ENCODE results near the gene GINM1.

GINM1 gene

GRCh38 chr6:149565527-149566409 lies at the start of gene GINM1:
Gene GINM1 (plus strand): TSS chr6:149566375. CDS start chr6:149566415, 40 bp downstream.
- peak; percentile 88 for DNase-seq

GRCh38 chr6:149529650-149530049 lies 36.5 kb upstream of the GINM1 start:
- DNase-seq: no peak

- DNase-seq: no peak
Observed at GRCh38 chr6:149534742-149535141, 31.4 kb upstream of the GINM1 start.

GRCh38 chr6:149541139-149541538 lies 25.0 kb upstream of the GINM1 start:
- DNase-seq: no peak

GRCh38 chr6:149544646-149545257 lies 21.4 kb upstream of the GINM1 start:
- DNase-seq: no peak

- no peak for DNase-seq
Observed at GRCh38 chr6:149545258-149545753, 20.9 kb upstream of the GINM1 start.

GRCh38 chr6:149545754-149546471 lies 20.3 kb upstream of the GINM1 start, which contains the start of gene PPIL4:
Gene PPIL4 (minus strand): TSS chr6:149546043. CDS start chr6:149546005, 38 bp downstream.
- DNase-seq: peak; percentile 93

- no peak for DNase-seq
Observed at GRCh38 chr6:149551920-149552319, 14.3 kb upstream of the GINM1 start.

- DNase-seq: no peak
Observed at GRCh38 chr6:149558029-149558428, 8.1 kb upstream of the GINM1 start.

GRCh38 chr6:149559389-149559788 lies 6.8 kb upstream of the GINM1 start:
- no peak for DNase-seq

- DNase-seq: no peak
Observed at GRCh38 chr6:149560736-149561135, 5.4 kb upstream of the GINM1 start.

GRCh38 chr6:149563203-149563927 lies 2.8 kb upstream of the GINM1 start:
- DNase-seq: no peak

GRCh38 chr6:149563928-149564325 lies 2.2 kb upstream of the GINM1 start:
- no peak for DNase-seq

GRCh38 chr6:149566410-149567193 lies 427 bp downstream of the GINM1 start:
- DNase-seq: peak; percentile 29

- DNase-seq: no peak
Observed at GRCh38 chr6:149567194-149567586, 1.0 kb downstream of the GINM1 start.

GRCh38 chr6:149567945-149568585 lies 1.9 kb downstream of the GINM1 start:
- DNase-seq: no peak

- DNase-seq: no peak
Observed at GRCh38 chr6:149580880-149581279, 14.7 kb downstream of the GINM1 start.

GRCh38 chr6:149581349-149581748 lies 15.2 kb downstream of the GINM1 start:
- no peak for DNase-seq

- DNase-seq: no peak
Observed at GRCh38 chr6:149586149-149586548, 20.0 kb downstream of the GINM1 start.

GRCh38 chr6:149592983-149593382 lies 26.8 kb downstream of the GINM1 start:
- no peak for DNase-seq

- DNase-seq: no peak
Observed at GRCh38 chr6:149593408-149593807, 27.2 kb downstream of the GINM1 start.
